ENCODE measurements around the gene LAMA2.

GRCh38 chr6:129105793-129106192, 222.9 kb downstream of the LAMA2 start:
- TF ChIP-seq POLR2AphosphoS5 (IDR thresholded peaks at IDR 0.05) = no peak
- no peak for TF ChIP-seq CTCF (IDR thresholded peaks at IDR 0.05)
- TF ChIP-seq POLR2A (IDR thresholded peaks at IDR 0.05) = no peak

Measured in suprapubic skin (tissue), 4 donors.